22Rv1 (cell line): Measurements from ENCODE around the gene CNTN4.
"Not testable (repeated sequence)": the region's sequence is repeated elsewhere in the genome, so short reads cannot be mapped to it uniquely, and the experiment has no call there.

Experiments used
- H3K27ac ChIP-seq: fragments of 450-650 bp; 2 replicates; pipeline ENCODE4 v1.5.1; 2017
- ZFX ChIP-seq: fragments of 450-650 bp; IDR thresholded peaks from 2 replicates; pipeline ENCODE4 v1.6.1; 2017; ENCODE audit warnings: antibody characterized with exemption, borderline replicate concordance
- TF ChIP-seq, protein P1 (sequence below): fragments of 450-650 bp; IDR thresholded peaks from 2 replicates; pipeline ENCODE4 v1.5.1; 2017; ENCODE audit warnings: mild to moderate bottlenecking

CNTN4 gene

GRCh38 chr3:2985479-2985878 is 886.8 kb downstream of the CNTN4 start:
- no peak overlapping the region for H3K27ac ChIP-seq
- TF ChIP-seq, protein P1, sequence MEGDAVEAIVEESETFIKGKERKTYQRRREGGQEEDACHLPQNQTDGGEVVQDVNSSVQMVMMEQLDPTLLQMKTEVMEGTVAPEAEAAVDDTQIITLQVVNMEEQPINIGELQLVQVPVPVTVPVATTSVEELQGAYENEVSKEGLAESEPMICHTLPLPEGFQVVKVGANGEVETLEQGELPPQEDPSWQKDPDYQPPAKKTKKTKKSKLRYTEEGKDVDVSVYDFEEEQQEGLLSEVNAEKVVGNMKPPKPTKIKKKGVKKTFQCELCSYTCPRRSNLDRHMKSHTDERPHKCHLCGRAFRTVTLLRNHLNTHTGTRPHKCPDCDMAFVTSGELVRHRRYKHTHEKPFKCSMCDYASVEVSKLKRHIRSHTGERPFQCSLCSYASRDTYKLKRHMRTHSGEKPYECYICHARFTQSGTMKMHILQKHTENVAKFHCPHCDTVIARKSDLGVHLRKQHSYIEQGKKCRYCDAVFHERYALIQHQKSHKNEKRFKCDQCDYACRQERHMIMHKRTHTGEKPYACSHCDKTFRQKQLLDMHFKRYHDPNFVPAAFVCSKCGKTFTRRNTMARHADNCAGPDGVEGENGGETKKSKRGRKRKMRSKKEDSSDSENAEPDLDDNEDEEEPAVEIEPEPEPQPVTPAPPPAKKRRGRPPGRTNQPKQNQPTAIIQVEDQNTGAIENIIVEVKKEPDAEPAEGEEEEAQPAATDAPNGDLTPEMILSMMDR: no peak
- TF ChIP-seq ZFX: no peak

GRCh38 chr3:2992534-2992933 is 893.9 kb downstream of the CNTN4 start:
- TF ChIP-seq ZFX: no peak
- TF ChIP-seq, protein P1: no peak
- H3K27ac ChIP-seq: no peak overlapping the region

DNA sequence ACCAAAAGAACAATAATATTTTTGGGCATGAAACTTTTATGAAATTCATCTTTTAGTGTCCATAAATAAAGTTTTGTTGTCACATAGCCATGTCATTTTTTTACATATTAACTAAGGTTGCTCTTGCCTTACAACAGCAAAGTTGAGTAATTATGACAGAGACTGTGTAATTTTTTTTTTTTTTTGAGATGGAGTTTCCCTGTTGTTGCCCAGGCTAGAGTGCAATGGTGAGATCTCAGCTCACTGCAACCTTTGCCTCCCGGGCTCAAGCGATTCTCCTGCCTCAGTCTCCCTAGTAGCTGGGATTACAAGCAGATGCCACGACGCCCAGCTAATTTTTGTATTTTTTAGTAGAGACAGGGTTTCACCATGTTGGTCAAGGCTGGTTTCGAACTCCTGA is 894.5 kb downstream of the CNTN4 start:
- not testable (repeated sequence) for H3K27ac ChIP-seq

GRCh38 chr3:2993736-2994135 is 895.1 kb downstream of the CNTN4 start:
- TF ChIP-seq, protein P1: no peak
- no peak for TF ChIP-seq ZFX
- no peak overlapping the region for H3K27ac ChIP-seq

DNA sequence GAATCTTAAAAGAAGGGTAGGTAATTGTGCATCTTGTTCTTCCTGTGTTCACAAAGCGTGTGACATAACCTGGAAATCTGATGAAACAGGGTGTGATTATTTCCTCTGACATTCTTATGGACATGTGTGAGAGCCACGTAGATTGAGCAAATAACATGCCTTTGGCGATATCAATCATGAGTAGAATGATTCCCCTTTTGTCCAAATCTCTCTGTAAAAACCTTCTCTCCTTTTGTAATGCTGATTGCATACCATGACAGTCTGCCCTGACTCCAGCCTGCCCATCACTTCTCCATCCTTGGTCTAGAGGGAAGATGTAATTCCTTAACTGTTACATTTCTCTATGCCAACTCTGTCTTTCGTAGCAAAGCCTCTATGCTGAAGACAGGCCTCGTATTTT is 896.5 kb downstream of the CNTN4 start:
- no peak overlapping the region for H3K27ac ChIP-seq
- TF ChIP-seq ZFX: no peak
- TF ChIP-seq, protein P1: no peak

DNA sequence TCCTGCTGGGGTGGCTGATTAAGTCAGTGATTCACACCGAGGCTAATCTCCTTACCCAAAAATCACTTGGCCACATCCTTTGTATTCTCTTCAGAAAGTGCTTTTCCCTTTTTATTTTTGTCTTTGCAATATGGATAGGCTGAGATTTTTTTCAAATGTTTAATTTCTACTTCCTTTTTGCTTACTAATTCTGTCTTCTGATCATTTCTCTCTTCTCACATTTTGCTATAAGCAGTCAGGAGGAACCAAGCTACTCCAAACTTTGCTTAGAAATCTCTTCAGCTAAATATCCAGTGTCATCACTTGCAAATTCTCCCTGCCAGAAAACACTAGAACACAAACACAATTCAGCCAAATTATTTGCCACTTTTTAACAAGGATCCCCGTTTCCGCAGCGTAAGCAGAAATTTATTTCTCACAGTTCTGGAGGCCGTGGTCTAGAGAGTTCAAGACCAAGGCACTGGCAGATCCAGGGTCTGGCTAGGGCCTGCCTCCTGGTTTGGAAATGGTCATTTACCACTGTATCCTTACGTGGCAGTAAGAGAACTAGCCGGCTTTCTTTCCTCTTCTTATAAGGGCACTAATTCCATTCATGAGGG is 906.6 kb downstream of the CNTN4 start:
- TF ChIP-seq ZFX: no peak
- TF ChIP-seq, protein P1: no peak
- no peak overlapping the region for H3K27ac ChIP-seq

DNA sequence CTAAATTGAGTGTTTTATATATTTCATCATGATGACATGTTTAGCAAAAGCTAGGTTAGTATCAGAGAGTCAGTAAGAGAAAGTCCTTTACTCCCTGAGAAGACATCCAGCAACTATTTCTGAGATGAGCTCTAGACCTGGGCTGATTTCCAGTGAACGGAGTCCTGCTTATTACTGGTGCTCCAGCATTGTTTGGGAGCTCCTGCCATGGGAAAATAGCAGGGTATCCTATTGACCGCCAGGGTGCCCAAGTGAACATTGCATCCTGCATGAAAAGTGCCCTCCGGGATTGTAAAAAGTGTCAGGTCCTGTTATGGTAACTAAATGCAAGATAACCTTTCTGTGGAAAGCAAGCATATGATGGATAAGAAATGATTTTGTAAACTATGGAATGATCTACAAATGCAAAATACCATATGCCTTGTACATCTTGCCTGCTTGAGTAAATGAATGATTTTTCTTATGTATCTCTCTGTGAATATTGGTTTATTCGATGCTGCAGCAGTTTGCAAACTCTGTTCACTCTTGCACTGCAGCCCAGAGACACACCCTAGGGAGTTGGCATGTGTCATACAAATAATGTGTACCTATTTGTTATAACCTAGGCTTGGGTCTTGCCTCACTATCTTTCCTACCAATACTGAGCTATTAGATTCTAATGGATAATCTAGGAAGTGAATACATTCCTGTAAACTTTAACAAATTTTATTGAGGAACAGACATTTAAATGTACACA is 914.8 kb downstream of the CNTN4 start:
- TF ChIP-seq, protein P1: no peak
- TF ChIP-seq ZFX: no peak
- no peak overlapping the region for H3K27ac ChIP-seq
